Hepatocyte (in vitro differentiated cells): ENCODE results near the gene JAKMIP1. TPM values are rescaled to one million over a fixed set of nuclear protein-coding genes. Genes with fewer than 3 reads are reported as not detected.

Experiments
- DNase-seq: peaks from one replicate; pipeline ENCODE4 v3.0.0-alpha.2; 2016; ENCODE audit warnings: low spot score
- H2AFZ ChIP-seq: fragments of 200-600 bp; sonication (generic); 2 replicates; pipeline ENCODE4 v1.6.0; 2016; ENCODE audit warnings: antibody characterized with exemption, mild to moderate bottlenecking
- H3K27ac ChIP-seq: fragments of 200-600 bp; sonication (generic); 2 replicates; pipeline ENCODE4 v1.5.1; 2016; ENCODE audit warnings: mild to moderate bottlenecking
- H3K27me3 ChIP-seq: fragments of 200-600 bp; sonication (generic); 2 replicates; pipeline ENCODE4 v1.6.1; 2016
- H3K36me3 ChIP-seq: fragments of 200-600 bp; sonication (generic); replicated peaks from 2 replicates; pipeline ENCODE4 v1.5.1; 2016; ENCODE audit warnings: low read depth; ENCODE audit not compliant: insufficient read depth
- H3K4me1 ChIP-seq: fragments of 200-600 bp; sonication (generic); 2 replicates; pipeline ENCODE4 v1.5.1; 2016; ENCODE audit warnings: mild to moderate bottlenecking, moderate library complexity; ENCODE audit not compliant: insufficient read depth
- H3K4me2 ChIP-seq: fragments of 200-600 bp; sonication (generic); 2 replicates; pipeline ENCODE4 v1.6.0; 2016
- H3K4me3 ChIP-seq: fragments of 200-600 bp; sonication (generic); 2 replicates; pipeline ENCODE4 v1.5.1; 2016; ENCODE audit warnings: mild to moderate bottlenecking
- H3K79me2 ChIP-seq: fragments of 200-600 bp; sonication (generic); 2 replicates; pipeline ENCODE4 v1.6.0; 2017; ENCODE audit warnings: mild to moderate bottlenecking
- H3K9me2 ChIP-seq: fragments of 200-600 bp; sonication (generic); replicated peaks from 2 replicates; pipeline ENCODE4 v1.6.0; 2017; ENCODE audit warnings: mild to moderate bottlenecking; ENCODE audit not compliant: insufficient read depth
- H3K9me3 ChIP-seq: fragments of 200-600 bp; sonication (generic); 2 replicates; pipeline ENCODE4 v1.5.1; 2016; ENCODE audit warnings: low read depth, mild to moderate bottlenecking
- H4K20me1 ChIP-seq: fragments of 200-600 bp; sonication (generic); 2 replicates; pipeline ENCODE4 v1.6.0; 2016; ENCODE audit warnings: mild to moderate bottlenecking; ENCODE audit not compliant: insufficient read depth, poor library complexity, severe bottlenecking
- EZH2 ChIP-seq: fragments of 200-600 bp; sonication (generic); IDR thresholded peaks from 2 replicates; pipeline ENCODE4 v1.6.1; 2016; ENCODE audit warnings: antibody characterized with exemption, mild to moderate bottlenecking, borderline replicate concordance
- EZH2phosphoT487 ChIP-seq: fragments of 200-600 bp; sonication (generic); IDR thresholded peaks from one replicate; pipeline ENCODE4 v1.6.1; 2018; ENCODE audit warnings: antibody characterized with exemption, mild to moderate bottlenecking, low read depth, moderate library complexity; ENCODE audit not compliant: unreplicated experiment, severe bottlenecking
- WGBS: methylation state at CpG from one replicate; pipeline ENCODE4 v1.1.6; 2016; ENCODE audit warnings: low lambda C conversion rate; ENCODE audit errors: missing lambda C conversion rate; 5-methylcytosine and 5-hydroxymethylcytosine counted together
- polyA plus RNA-seq: library from polyadenylated mRNA; unstranded; fragments of >200 nt; fragmentation: Nextera tagmentation; extraction: Ambion mirVana; gene quantifications from 2 replicates; pipeline ENCODE4 v1.2.1, GENCODE V29; 2016
- total RNA-seq: library from RNA; depleted of rRNA; stranded (reverse); fragments of >200 nt; gene quantifications from 2 replicates; pipeline ENCODE4 v1.2.3, GENCODE V29; 2014
- TF ChIP-seq, protein P1 (sequence below): fragments of 200-600 bp; sonication (generic); IDR thresholded peaks from 2 replicates; pipeline ENCODE4 v1.5.1; 2016; ENCODE audit warnings: antibody characterized with exemption, mild to moderate bottlenecking; ENCODE audit not compliant: poor library complexity

Gene JAKMIP1
- total and polyA plus RNA-seq, 2 experiments from 2014 or later: not detected

DNA sequence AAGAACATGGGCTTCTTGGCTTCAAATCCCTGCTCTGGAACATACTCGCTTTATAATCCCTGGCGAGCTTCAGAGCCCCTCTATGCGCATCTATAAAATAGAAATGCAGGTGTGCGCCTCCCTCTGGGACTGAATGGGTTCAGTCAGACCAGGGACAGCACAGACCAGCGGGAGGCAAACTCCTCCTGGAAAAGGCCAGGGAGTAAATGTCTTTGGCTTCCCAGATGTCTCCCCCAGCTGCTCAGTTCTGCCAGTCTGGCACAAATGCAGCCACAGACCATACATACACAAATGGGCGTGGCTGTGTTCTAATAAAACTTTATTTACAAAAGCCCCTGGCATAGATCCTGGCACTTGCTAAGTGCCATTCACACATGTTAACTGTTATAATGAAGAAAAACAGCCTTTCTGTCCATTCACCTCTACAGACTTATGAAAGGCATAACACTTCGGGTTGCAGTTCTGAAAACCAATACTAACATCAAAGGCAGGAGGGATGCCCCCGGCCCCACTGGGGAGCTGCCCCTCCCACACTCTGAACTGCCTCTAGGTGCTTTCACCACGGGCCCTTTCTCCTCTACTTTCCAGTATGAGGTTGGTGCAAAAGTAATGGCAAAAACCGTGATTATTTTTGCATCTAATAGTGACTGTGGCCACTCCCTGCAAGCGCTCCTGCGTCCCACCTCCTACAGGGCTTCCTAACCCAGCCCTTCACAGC is 4.6 kb downstream of the JAKMIP1 start:
- no peak overlapping the region for H3K4me3 ChIP-seq
- H3K9me2 ChIP-seq: no peaks in the 10 kb centered on the region
- no peaks in the 10 kb centered on the region for H4K20me1 ChIP-seq
- no peaks in the 10 kb centered on the region for H3K9me3 ChIP-seq
- no peak for DNase-seq
- no peaks in the 10 kb centered on the region for H3K79me2 ChIP-seq
- H3K27me3 ChIP-seq: peaks cover 55% of the 10 kb centered on the region
- no peak for TF ChIP-seq EZH2
- no peak for TF ChIP-seq EZH2phosphoT487
- TF ChIP-seq, protein P1, sequence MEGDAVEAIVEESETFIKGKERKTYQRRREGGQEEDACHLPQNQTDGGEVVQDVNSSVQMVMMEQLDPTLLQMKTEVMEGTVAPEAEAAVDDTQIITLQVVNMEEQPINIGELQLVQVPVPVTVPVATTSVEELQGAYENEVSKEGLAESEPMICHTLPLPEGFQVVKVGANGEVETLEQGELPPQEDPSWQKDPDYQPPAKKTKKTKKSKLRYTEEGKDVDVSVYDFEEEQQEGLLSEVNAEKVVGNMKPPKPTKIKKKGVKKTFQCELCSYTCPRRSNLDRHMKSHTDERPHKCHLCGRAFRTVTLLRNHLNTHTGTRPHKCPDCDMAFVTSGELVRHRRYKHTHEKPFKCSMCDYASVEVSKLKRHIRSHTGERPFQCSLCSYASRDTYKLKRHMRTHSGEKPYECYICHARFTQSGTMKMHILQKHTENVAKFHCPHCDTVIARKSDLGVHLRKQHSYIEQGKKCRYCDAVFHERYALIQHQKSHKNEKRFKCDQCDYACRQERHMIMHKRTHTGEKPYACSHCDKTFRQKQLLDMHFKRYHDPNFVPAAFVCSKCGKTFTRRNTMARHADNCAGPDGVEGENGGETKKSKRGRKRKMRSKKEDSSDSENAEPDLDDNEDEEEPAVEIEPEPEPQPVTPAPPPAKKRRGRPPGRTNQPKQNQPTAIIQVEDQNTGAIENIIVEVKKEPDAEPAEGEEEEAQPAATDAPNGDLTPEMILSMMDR: no peak
- WGBS: 75% methylated on average over 12 of the region's 12 CpGs
- peaks cover 2% of the 10 kb centered on the region for H3K4me1 ChIP-seq
- H3K4me2 ChIP-seq: no peak overlapping the region
- H3K36me3 ChIP-seq: no peaks in the 10 kb centered on the region
- H2AFZ ChIP-seq: no peak overlapping the region
- no peak overlapping the region for H3K27ac ChIP-seq

- Histone ChIP-seq H3K27me3 (peaks cover 53% of the 10 kb centered on the region), H3K4me1 (no peaks in the 10 kb centered on the region)
- TF ChIP-seq EZH2phosphoT487: no peak
- TF ChIP-seq, protein P1: no peak
- no peak for TF ChIP-seq EZH2
These were observed 5.7 kb downstream of the JAKMIP1 start for GRCh38 chr4:6194458-6195195.

DNA sequence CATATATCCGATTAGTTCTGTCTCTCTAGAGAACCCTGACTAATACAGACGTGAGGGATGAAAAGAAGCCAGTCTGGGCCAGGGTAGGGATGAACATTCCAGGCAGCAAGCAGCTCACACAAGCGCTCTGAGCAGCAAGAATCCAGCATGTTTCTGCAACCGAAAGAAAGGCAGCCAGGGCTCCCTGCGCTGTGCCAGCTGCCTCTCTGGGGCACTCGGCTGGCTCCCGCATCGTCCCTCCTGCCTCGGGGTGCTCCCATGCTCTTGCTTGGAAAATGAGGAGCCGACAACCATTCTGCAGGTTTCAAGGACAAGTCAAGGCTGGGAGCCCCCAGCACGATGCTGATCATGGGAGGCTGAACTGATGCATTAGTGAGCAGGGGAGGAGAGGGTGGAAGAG is 7.0 kb downstream of the JAKMIP1 start:
- H3K4me2 ChIP-seq: no peak overlapping the region
- H4K20me1 ChIP-seq: no peaks in the 10 kb centered on the region
- H3K36me3 ChIP-seq: no peaks in the 10 kb centered on the region
- peaks cover 42% of the 10 kb centered on the region for H3K27me3 ChIP-seq
- H3K79me2 ChIP-seq: no peaks in the 10 kb centered on the region
- no peaks in the 10 kb centered on the region for H3K4me1 ChIP-seq
- H3K4me3 ChIP-seq: no peak overlapping the region
- TF ChIP-seq, protein P1: no peak
- TF ChIP-seq EZH2 (no peak), EZH2phosphoT487 (no peak)
- no peaks in the 10 kb centered on the region for H3K9me2 ChIP-seq
- WGBS: 86% methylated on average over 11 of the region's 11 CpGs
- DNase-seq: no peak
- no peaks in the 10 kb centered on the region for H3K9me3 ChIP-seq
- H2AFZ ChIP-seq: no peak overlapping the region
- H3K27ac ChIP-seq: no peak overlapping the region

More at GRCh38 chr4:6194458-6195195, 5.7 kb downstream of the JAKMIP1 start:
- H2AFZ ChIP-seq: no peak overlapping the region
- H3K4me3 ChIP-seq: no peak overlapping the region
- no peak for DNase-seq
- H3K79me2 ChIP-seq: no peaks in the 10 kb centered on the region
- WGBS: 90% methylated on average over 12 of the region's 12 CpGs
- no peaks in the 10 kb centered on the region for H3K9me3 ChIP-seq
- no peak overlapping the region for H3K27ac ChIP-seq
- no peaks in the 10 kb centered on the region for H4K20me1 ChIP-seq
- H3K36me3 ChIP-seq: no peaks in the 10 kb centered on the region
- H3K9me2 ChIP-seq: no peaks in the 10 kb centered on the region
- H3K4me2 ChIP-seq: no peak overlapping the region
